Endothelial cell of umbilical vein (primary cell): Measurements from ENCODE around the gene SFTPA2. TPM values are rescaled to one million over a fixed set of nuclear protein-coding genes. Genes with fewer than 3 reads are reported as not detected.
"Not testable (repeated sequence)": the region's sequence is repeated elsewhere in the genome, so short reads cannot be mapped to it uniquely, and the experiment has no call there.

ENCODE experiments used
- BruUV-seq: library from RNA; stranded (reverse); fragments of 400-500 nt; replicated peaks from 2 replicates; lab custom pipeline; 2021; lab: Mats Ljungman, UMichigan
- CTCF ChIA-PET: fragments of 300-600, 350-600 bp; sonication (Branson Sonifier 250); formaldehyde crosslinking; loops from one replicate; lab custom pipeline; 2021; ENCODE audit warnings: antibody characterized with exemption, inconsistent platforms; lab: Charles Lee
- POLR2A ChIA-PET: fragments of 300-600, 350-600 bp; sonication (Branson Sonifier 250); formaldehyde crosslinking; loops from one replicate; lab custom pipeline; 2021; ENCODE audit warnings: antibody characterized with exemption, inconsistent platforms; lab: Charles Lee
- DNase-seq: peaks from one replicate; pipeline ENCODE4 v3.0.0-alpha.2; 2011; ENCODE audit warnings: low read depth, low spot score
- FAIRE-seq: peaks from 2 replicates; lab custom pipeline; 2011; peaks lifted over from hg19 to GRCh38; lab: Jason Lieb, UNC
- H2AFZ ChIP-seq: 2 replicates; pipeline ENCODE4 v1.6.0; 2012; ENCODE audit warnings: low read depth, low read length, control low read depth, inconsistent platforms
- H3K27ac ChIP-seq: 2 replicates; pipeline ENCODE4 v1.5.1; 2011; ENCODE audit warnings: low read depth, mild to moderate bottlenecking, control low read depth, low read length, moderate library complexity; ENCODE audit not compliant: insufficient read depth
- H3K27me3 ChIP-seq, 2 experiments: 2 replicates each; pipeline versions ENCODE4 v1.6.0 to v1.6.1; 2011; ENCODE audit warnings: low read length in 2 of 2, mixed read lengths in 1 of 2; ENCODE audit not compliant: control insufficient read depth in 2 of 2, insufficient read depth in 2 of 2
- H3K36me3 ChIP-seq, 2 experiments: 2 replicates in 1 of 2; 3 replicates in 1 of 2; pipeline ENCODE4 v1.5.1; 2011; ENCODE audit warnings: low read length in 2 of 2, mild to moderate bottlenecking in 1 of 2, moderate library complexity in 1 of 2; ENCODE audit not compliant: control insufficient read depth in 2 of 2, insufficient read depth in 2 of 2; ENCODE audit errors: extremely low read depth in 1 of 2
- H3K4me1 ChIP-seq: 3 replicates; pipeline ENCODE4 v1.5.1; 2011; ENCODE audit warnings: mild to moderate bottlenecking, low read length; ENCODE audit not compliant: control insufficient read depth, insufficient read depth; ENCODE audit errors: extremely low read depth
- H3K4me2 ChIP-seq: 2 replicates; pipeline ENCODE4 v1.6.1; 2011; ENCODE audit warnings: low read length, control low read depth, mixed read lengths; ENCODE audit not compliant: insufficient read depth
- H3K4me3 ChIP-seq, 3 experiments: fragments of 200-600 bp in 1 of 3; sonication (generic), shearing (Covaris generic) in 1 of 3; replicated peaks in 1 of 3; 2 replicates each; pipeline ENCODE4 v1.5.1; 2011 to 2016; ENCODE audit warnings: control low read depth in 3 of 3, low read length in 3 of 3, mild to moderate bottlenecking in 2 of 3, inconsistent platforms in 1 of 3, low read depth in 1 of 3, moderate library complexity in 1 of 3; ENCODE audit not compliant: insufficient read depth in 1 of 3
- H3K79me2 ChIP-seq: 2 replicates; pipeline ENCODE4 v1.6.0; 2012; ENCODE audit warnings: low read length, inconsistent platforms; ENCODE audit not compliant: control insufficient read depth, insufficient read depth
- H3K9ac ChIP-seq: replicated peaks from 2 replicates; pipeline ENCODE3; 2011; ENCODE audit warnings: low read length, control low read depth; ENCODE audit not compliant: insufficient read depth; ENCODE audit errors: extremely low read depth
- H3K9me1 ChIP-seq: replicated peaks from 3 replicates; pipeline ENCODE4 v1.6.0; 2011; ENCODE audit warnings: mild to moderate bottlenecking, low read length; ENCODE audit not compliant: control insufficient read depth, insufficient read depth; ENCODE audit errors: extremely low read depth
- H3K9me3 ChIP-seq: replicated peaks from 2 replicates; pipeline ENCODE4 v1.5.1; 2012; ENCODE audit warnings: low read length, inconsistent platforms; ENCODE audit not compliant: control insufficient read depth, insufficient read depth
- H4K20me1 ChIP-seq: replicated peaks from 2 replicates; pipeline ENCODE3; 2011; ENCODE audit warnings: mild to moderate bottlenecking, low read length; ENCODE audit not compliant: control insufficient read depth, insufficient read depth; ENCODE audit errors: extremely low read depth
- CTCF ChIP-seq, 2 donors: IDR thresholded peaks; 1 replicate in 1 of 2; 2 replicates in 1 of 2; pipeline ENCODE4 v1.5.1; 2011; ENCODE audit warnings: low read length in 2 of 2, mild to moderate bottlenecking in 2 of 2, moderate library complexity in 2 of 2, control low read depth in 1 of 2, inconsistent platforms in 1 of 2, low read depth in 1 of 2; ENCODE audit not compliant: insufficient read depth in 1 of 2; ENCODE audit errors: extremely low read depth in 1 of 2
- EZH2 ChIP-seq: IDR thresholded peaks from 2 replicates; pipeline ENCODE4 v1.6.1; 2012; ENCODE audit warnings: borderline replicate concordance, low read depth, mild to moderate bottlenecking, moderate library complexity, low read length, inconsistent platforms; ENCODE audit not compliant: severe bottlenecking
- FOS ChIP-seq: IDR thresholded peaks from 2 replicates; pipeline ENCODE4 v1.6.1; 2011; ENCODE audit warnings: mild to moderate bottlenecking, low read length, moderate library complexity, borderline replicate concordance; ENCODE audit not compliant: insufficient read depth
- GATA2 ChIP-seq: IDR thresholded peaks from 2 replicates; pipeline ENCODE4 v1.7.0; 2011; ENCODE audit warnings: low read depth, mild to moderate bottlenecking, moderate library complexity, mixed read lengths, low read length; ENCODE audit not compliant: insufficient read length, insufficient read depth
- JUN ChIP-seq: IDR thresholded peaks from 2 replicates; pipeline ENCODE4 v1.6.1; 2011; ENCODE audit warnings: borderline replicate concordance, low read depth; ENCODE audit not compliant: insufficient read length, insufficient read depth
- MAX ChIP-seq: IDR thresholded peaks from 2 replicates; pipeline ENCODE4 v1.6.1; 2011; ENCODE audit not compliant: insufficient read depth, insufficient read length
- MYC ChIP-seq: IDR thresholded peaks from one replicate; pipeline ENCODE4 v1.6.1; 2011; ENCODE audit warnings: mild to moderate bottlenecking, low read depth, low read length
- POLR2A ChIP-seq: IDR thresholded peaks from 2 replicates; pipeline ENCODE4 v1.6.1; 2012; ENCODE audit warnings: low read depth, mild to moderate bottlenecking, control low read depth, low read length
- POLR2AphosphoS5 ChIP-seq: IDR thresholded peaks from 2 replicates; pipeline ENCODE4 v1.6.1; 2012; ENCODE audit warnings: low read depth, mild to moderate bottlenecking, control low read depth, low read length, moderate library complexity; ENCODE audit not compliant: insufficient read depth
- dilution Hi-C: fragments of 300-500 bp; cut with MboI; formaldehyde crosslinking; loops from one replicate; pipeline ENCODE4 v1.15.0; 2019; ENCODE audit warnings: low sequenced_read_pairs; ENCODE audit not compliant: extremely low pct_ligation_motif_present
- intact Hi-C: fragments of 100-400 bp; cut with micrococcal nuclease; formaldehyde crosslinking; loops from one replicate; pipeline ENCODE4 v1.10.0; 2022
- polyA plus RNA-seq, 4 experiments: library from polyadenylated mRNA; depleted of rRNA in 3 of 4; stranded (reverse) in 3 of 4; unstranded in 1 of 4; fragments of >200 nt; gene quantifications; 2 replicates each; pipeline versions ENCODE4 v1.2.1 to v1.2.3, GENCODE V29; 2011 to 2012; ENCODE audit warnings: missing spikeins in 1 of 4
- total RNA-seq: library from RNA; stranded (reverse); gene quantifications from 2 replicates; pipeline ENCODE4 v1.2.3, GENCODE V29; 2021

SFTPA2 gene
- total and polyA plus RNA-seq, 2 donors (not counting 3 experiments of a cell fraction or from before 2014, with no cell fraction given): not detected

GRCh38 chr10:79583488-79584024, 23.3 kb upstream of the SFTPA2 start:
- intact Hi-C loops: no loop called here
- Histone ChIP-seq H3K27me3 (peaks cover 3 to 4% of the 10 kb centered on the region in 2 experiments), H3K4me2 (no peak overlapping the region), H3K27ac (no peak overlapping the region), H3K4me3 (no peak overlapping the region), H3K79me2 (no peaks in the 10 kb centered on the region), H3K36me3 (no peaks in the 10 kb centered on the region), H3K9me1 (no peaks in the 10 kb centered on the region), H3K9me3 (no peaks in the 10 kb centered on the region), H4K20me1 (no peaks in the 10 kb centered on the region), H3K4me1 (no peaks in the 10 kb centered on the region), H2AFZ (no peak overlapping the region), H3K9ac (no peak overlapping the region)
- ChIA-PET POLR2A (no interaction called here), CTCF (no interaction called here)
- TF ChIP-seq MYC (no peak), POLR2A (no peak), EZH2 (no peak), CTCF (IDR thresholded peaks at IDR 0.05; ENCODE audit: extremely low read depth in 1 of 2, insufficient read depth in 1 of 2, low read depth in 1 of 2, low read length in 2 of 2) (no peak), JUN (no peak), MAX (no peak), FOS (no peak), GATA2 (no peak), POLR2AphosphoS5 (no peak)
- DNase-seq (no peak), FAIRE-seq (no peak)
- no TSS peak for BruUV-seq
- dilution Hi-C loops: no loop called here

GRCh38 chr10:79582954-79583353, 22.7 kb upstream of the SFTPA2 start:
- H3K9me3 ChIP-seq, intact Hi-C loops, H3K79me2 ChIP-seq, FAIRE-seq, CTCF ChIA-PET, H2AFZ ChIP-seq, H3K36me3 ChIP-seq, H3K27me3 ChIP-seq, BruUV-seq, DNase-seq, H4K20me1 ChIP-seq, H3K4me1 ChIP-seq, H3K4me2 ChIP-seq, dilution Hi-C loops, H3K4me3 ChIP-seq, H3K27ac ChIP-seq, H3K9me1 ChIP-seq, H3K9ac ChIP-seq, POLR2A ChIA-PET: not testable (repeated sequence)
